IMR-90 (cell line): Measurements from ENCODE around the gene TRIM64. TPM values are rescaled to one million over a fixed set of nuclear protein-coding genes. Genes with fewer than 3 reads are reported as not detected.
"Not testable (repeated sequence)": the region's sequence is repeated elsewhere in the genome, so short reads cannot be mapped to it uniquely, and the experiment has no call there.

Source experiments
- ATAC-seq: fragments of 200-7000 bp; cut with Tn5 transposase; 2 replicates; pipeline ENCODE4 v1.9.1; 2020; ENCODE audit warnings: low read depth, mild to moderate bottlenecking, moderate library complexity
- BruUV-seq: library from RNA; stranded (reverse); fragments of 400-500 nt; replicated peaks from 2 replicates; lab custom pipeline; 2021; lab: Mats Ljungman, UMichigan
- CTCF ChIA-PET: fragments of 300-600 bp; formaldehyde crosslinking; extraction: SDS; loops from one replicate; lab custom pipeline; 2021; ENCODE audit warnings: antibody characterized with exemption; lab: Yijun Ruan, JAX
- POLR2A ChIA-PET: fragments of 300-600 bp; sonication (Branson Sonifier 250); formaldehyde crosslinking; loops from one replicate; lab custom pipeline; 2022; ENCODE audit warnings: antibody characterized with exemption; ENCODE audit not compliant: unreplicated experiment; lab: Charles Lee
- DNase-seq: peaks from one replicate; pipeline ENCODE4 v3.0.0; 2013
- H2AFZ ChIP-seq: replicated peaks from 2 replicates; pipeline ENCODE3; 2013; ENCODE audit warnings: low read length, mild to moderate bottlenecking; ENCODE audit not compliant: poor library complexity
- H2AK5ac ChIP-seq: 2 replicates; pipeline ENCODE4 v1.6.1; 2013; ENCODE audit warnings: low read depth, low read length, inconsistent platforms
- H2AK9ac ChIP-seq: replicated peaks from 2 replicates; pipeline ENCODE3; 2013; ENCODE audit warnings: mild to moderate bottlenecking, low read depth, low read length, moderate library complexity; ENCODE audit not compliant: poor library complexity
- H2BK120ac ChIP-seq: 2 replicates; pipeline ENCODE4 v1.6.1; 2013; ENCODE audit warnings: low read depth, low read length, inconsistent platforms
- H2BK15ac ChIP-seq: 3 replicates; pipeline ENCODE4 v1.6.1; 2013; ENCODE audit warnings: low read depth, low read length, inconsistent platforms
- H2BK20ac ChIP-seq: 2 replicates; pipeline ENCODE4 v1.6.1; 2013; ENCODE audit warnings: low read depth, mild to moderate bottlenecking, inconsistent platforms, low read length, moderate library complexity
- H2BK5ac ChIP-seq: 2 replicates; pipeline ENCODE4 v1.6.1; 2013; ENCODE audit warnings: mild to moderate bottlenecking, low read depth, low read length, inconsistent platforms; ENCODE audit not compliant: poor library complexity, severe bottlenecking
- H3K14ac ChIP-seq: replicated peaks from 2 replicates; pipeline ENCODE4 v1.6.1; 2013; ENCODE audit warnings: low read depth, low read length, inconsistent platforms
- H3K18ac ChIP-seq: 2 replicates; pipeline ENCODE4 v1.6.1; 2013; ENCODE audit warnings: low read depth, low read length, control low read depth
- H3K23ac ChIP-seq: 2 replicates; pipeline ENCODE4 v1.6.1; 2013; ENCODE audit warnings: low read depth, low read length, inconsistent platforms
- H3K27ac ChIP-seq: 2 replicates; pipeline ENCODE4 v1.5.1; 2013; ENCODE audit warnings: mild to moderate bottlenecking, control low read depth, low read length; ENCODE audit not compliant: insufficient read depth
- H3K27me3 ChIP-seq: 2 replicates; pipeline ENCODE4 v1.6.1; 2013; ENCODE audit warnings: low read length; ENCODE audit not compliant: control insufficient read depth, insufficient read depth
- H3K36me3 ChIP-seq: 2 replicates; pipeline ENCODE4 v1.6.1; 2013; ENCODE audit warnings: low read length, mixed read lengths; ENCODE audit not compliant: control insufficient read depth, insufficient read depth
- H3K4ac ChIP-seq: 2 replicates; pipeline ENCODE4 v1.6.1; 2013; ENCODE audit warnings: low read depth, low read length, inconsistent platforms
- H3K4me1 ChIP-seq: 2 replicates; pipeline ENCODE4 v1.6.1; 2013; ENCODE audit warnings: low read length, mixed read lengths; ENCODE audit not compliant: control insufficient read depth, insufficient read depth
- H3K4me2 ChIP-seq: 2 replicates; pipeline ENCODE4 v1.6.1; 2013; ENCODE audit warnings: low read depth, mild to moderate bottlenecking, control low read depth, low read length, moderate library complexity
- H3K4me3 ChIP-seq: 2 replicates; pipeline ENCODE4 v1.5.1; 2013; ENCODE audit warnings: low read depth, mild to moderate bottlenecking, control low read depth, low read length, moderate library complexity; ENCODE audit not compliant: insufficient read depth
- H3K56ac ChIP-seq: 2 replicates; pipeline ENCODE4 v1.6.1; 2013; ENCODE audit warnings: low read length, inconsistent platforms; ENCODE audit not compliant: insufficient read depth; ENCODE audit errors: extremely low read depth
- H3K79me1 ChIP-seq, 2 experiments: 2 replicates each; pipeline ENCODE4 v1.6.1; 2013; ENCODE audit warnings: low read length in 2 of 2, inconsistent platforms in 1 of 2, low read depth in 1 of 2
- H3K9ac ChIP-seq: 2 replicates; pipeline ENCODE4 v1.6.1; 2013; ENCODE audit warnings: low read depth, low read length, control low read depth
- H3K9me1 ChIP-seq: 2 replicates; pipeline ENCODE4 v1.6.1; 2013; ENCODE audit warnings: low read length, inconsistent platforms; ENCODE audit not compliant: insufficient read depth
- H3K9me3 ChIP-seq: 2 replicates; pipeline ENCODE4 v1.6.1; 2013; ENCODE audit warnings: low read length; ENCODE audit not compliant: control insufficient read depth, insufficient read depth
- H4K20me1 ChIP-seq: 2 replicates; pipeline ENCODE4 v1.6.1; 2013; ENCODE audit warnings: low read length, inconsistent platforms; ENCODE audit not compliant: insufficient read depth
- H4K5ac ChIP-seq: 2 replicates; pipeline ENCODE4 v1.6.1; 2013; ENCODE audit warnings: mild to moderate bottlenecking, low read depth, low read length, control low read depth
- H4K8ac ChIP-seq, 2 experiments: 2 replicates each; pipeline ENCODE4 v1.6.1; 2013; ENCODE audit warnings: low read depth in 2 of 2, low read length in 2 of 2, control low read depth in 1 of 2, inconsistent platforms in 1 of 2
- H4K91ac ChIP-seq: 2 replicates; pipeline ENCODE4 v1.6.1; 2013; ENCODE audit warnings: low read depth, low read length, inconsistent platforms; ENCODE audit not compliant: insufficient read depth
- WGBS, 2 experiments: methylation state at CpG; one replicate each; pipeline versions ENCODE4 v1.1.5 to v1.1.7; 2013; ENCODE audit warnings: missing lambda C conversion rate in 2 of 2; ENCODE audit not compliant: insufficient read length in 1 of 2; ENCODE audit errors: extremely low coverage in 2 of 2; 5-methylcytosine and 5-hydroxymethylcytosine counted together
- dilution Hi-C: fragments of 300-500 bp; cut with HindIII; formaldehyde crosslinking; loops from one replicate; pipeline ENCODE4 v1.14.3; 2018; ENCODE audit warnings: low sequenced_read_pairs; ENCODE audit not compliant: unreplicated experiment
- in situ Hi-C: fragments of 300-500 bp; cut with MboI; formaldehyde crosslinking; loops from 3 replicates; pipeline ENCODE4 v1.14.3; 2019; ENCODE audit warnings: low sequenced_read_pairs, inconsistent platforms, mixed read lengths
- intact Hi-C: fragments of 100-400 bp; cut with micrococcal nuclease; formaldehyde crosslinking; loops from 2 replicates; pipeline ENCODE4 v1.10.0; 2022
- polyA plus RNA-seq, 3 experiments: library from polyadenylated mRNA; depleted of rRNA; stranded (reverse); fragments of >200 nt; gene quantifications; 2 replicates each; pipeline ENCODE4 v1.2.3, GENCODE V29; 2012; ENCODE audit warnings: low replicate concordance in 1 of 3
- total RNA-seq: library from RNA; depleted of rRNA; stranded (reverse); fragments of >200 nt; gene quantifications from 2 replicates; pipeline ENCODE4 v1.2.3, GENCODE V29; 2012

The TRIM64 gene
- total and polyA plus RNA-seq, 2 of the 4 experiments (the other 2 are of a cell fraction): not detected

DNA sequence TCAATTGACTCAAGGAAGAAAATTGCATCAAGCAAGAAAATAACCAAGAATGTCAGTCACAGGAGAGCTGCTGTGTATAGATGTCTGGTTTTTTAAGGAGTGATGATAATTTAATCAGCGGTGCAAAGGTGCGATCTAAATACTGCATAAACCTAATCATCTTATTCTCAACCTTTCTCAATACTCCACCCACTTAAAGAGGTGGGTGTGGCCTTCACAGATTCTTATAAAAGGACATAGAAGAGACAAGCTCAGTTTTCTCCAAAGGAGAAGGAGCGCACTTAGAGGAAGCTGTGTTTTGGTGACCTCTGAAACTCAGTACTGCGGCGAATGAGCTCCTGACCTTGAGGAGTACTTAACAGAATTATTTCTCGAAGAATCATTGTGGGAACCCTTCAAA is 42.1 kb upstream of the TRIM64 start, which contains the start of gene TRIM49D2:
TSS of gene TRIM49D2 (plus strand) at position 301 of the 400 bp plus-strand sequence. CDS start 2,698 bp downstream, outside the sequence.
- H3K14ac ChIP-seq, BruUV-seq, POLR2A ChIA-PET, H3K18ac ChIP-seq, H2BK120ac ChIP-seq, H3K4me2 ChIP-seq, in situ Hi-C loops, H3K9me3 ChIP-seq, H3K4ac ChIP-seq, H4K8ac ChIP-seq, H2BK15ac ChIP-seq, H2AFZ ChIP-seq, H3K56ac ChIP-seq, ATAC-seq, intact Hi-C loops, H3K23ac ChIP-seq, H3K79me1 ChIP-seq, H3K4me1 ChIP-seq, H2AK5ac ChIP-seq, H2AK9ac ChIP-seq, H3K9me1 ChIP-seq, H3K27me3 ChIP-seq, dilution Hi-C loops, CTCF ChIA-PET, H4K5ac ChIP-seq, H2BK5ac ChIP-seq, H4K91ac ChIP-seq, H3K36me3 ChIP-seq, H3K27ac ChIP-seq, DNase-seq, H4K20me1 ChIP-seq, H3K4me3 ChIP-seq, H3K9ac ChIP-seq, H2BK20ac ChIP-seq: not testable (repeated sequence)
- WGBS, 2 experiments: no CpG with 5 or more reads among the region's 6 CpGs

GRCh38 chr11:89960833-89961232 is 5.0 kb upstream of the TRIM64 start:
- H2BK20ac ChIP-seq, H3K79me1 ChIP-seq, in situ Hi-C loops, H3K27ac ChIP-seq, H3K9ac ChIP-seq, POLR2A ChIA-PET, H2AK9ac ChIP-seq, dilution Hi-C loops, H3K9me1 ChIP-seq, H4K20me1 ChIP-seq, H3K4ac ChIP-seq, H3K4me1 ChIP-seq, H3K27me3 ChIP-seq, H3K18ac ChIP-seq, H3K4me3 ChIP-seq, H2AK5ac ChIP-seq, DNase-seq, H3K4me2 ChIP-seq, H2BK120ac ChIP-seq, intact Hi-C loops, ATAC-seq, H2BK5ac ChIP-seq, H3K56ac ChIP-seq, H2BK15ac ChIP-seq, H3K9me3 ChIP-seq, H2AFZ ChIP-seq, H3K36me3 ChIP-seq, BruUV-seq, H3K14ac ChIP-seq, CTCF ChIA-PET, H4K8ac ChIP-seq, H4K5ac ChIP-seq, H4K91ac ChIP-seq, H3K23ac ChIP-seq: not testable (repeated sequence)
- WGBS, 2 experiments: no CpG with 5 or more reads among the region's 6 CpGs
